HG03103 (cell line): ENCODE data around the gene ELP4.
"Not testable (repeated sequence)": the region's sequence is repeated elsewhere in the genome, so short reads cannot be mapped to it uniquely, and the experiment has no call there.

Experiments
- ATAC-seq: cut with Tn5 transposase; IDR thresholded peaks from one replicate; pipeline ENCODE4 v1.9.1; 2021; ENCODE audit warnings: low read depth; ENCODE audit not compliant: unreplicated experiment

Gene ELP4

DNA sequence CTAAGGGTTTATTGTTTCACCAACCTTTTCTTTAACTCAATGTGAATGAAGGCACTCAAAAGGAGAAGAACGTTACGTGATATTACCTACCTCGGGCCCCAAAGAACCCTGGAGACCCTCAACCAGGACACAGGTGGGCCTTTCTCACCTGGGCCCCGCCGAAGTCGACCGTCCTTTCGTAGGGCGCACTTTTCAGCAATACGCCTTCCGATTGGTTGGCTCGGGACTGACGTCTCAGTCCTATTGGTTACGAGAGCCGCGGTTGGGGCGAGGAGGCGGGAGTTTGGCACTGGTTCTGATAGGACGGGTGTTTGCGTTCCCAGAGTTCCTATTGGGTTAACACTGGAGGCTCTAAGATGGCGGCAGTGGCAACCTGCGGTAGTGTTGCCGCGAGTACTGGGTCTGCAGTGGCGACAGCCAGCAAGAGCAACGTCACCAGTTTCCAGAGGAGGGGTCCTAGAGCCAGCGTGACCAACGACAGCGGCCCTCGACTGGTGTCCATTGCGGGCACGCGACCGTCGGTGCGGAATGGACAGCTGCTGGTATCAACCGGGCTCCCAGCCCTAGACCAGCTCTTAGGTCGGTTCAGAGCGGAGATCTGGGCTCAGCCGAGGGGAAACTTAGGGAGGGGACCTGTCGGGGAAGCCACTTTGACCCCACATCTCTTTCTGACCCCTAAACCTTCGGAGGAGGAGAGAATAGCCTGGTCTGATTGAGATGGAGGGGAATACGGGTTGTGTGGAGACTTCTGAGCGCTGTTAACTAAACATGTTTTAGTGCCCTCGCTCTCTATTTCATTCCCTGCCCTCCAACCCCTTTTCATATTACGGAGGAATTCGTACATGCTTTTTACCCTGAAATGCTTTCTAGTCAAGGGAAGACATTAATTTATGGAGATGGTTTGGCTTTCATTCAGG lies at the start of gene ELP4, which contains the start of gene IMMP1L:
TSS of gene ELP4 (plus strand) at position 339 of the 917 bp plus-strand sequence. CDS start at position 357, 18 bp downstream.
TSS of gene IMMP1L (minus strand) at position 194 of the 917 bp plus-strand sequence. CDS start 46,346 bp downstream, outside the sequence.
- ATAC-seq, result peak; percentile 100

- ATAC-seq, result no peak
Observed at GRCh38 chr11:31464436-31464835, 45.1 kb upstream of the ELP4 start.

GRCh38 chr11:31474083-31474482 lies 35.5 kb upstream of the ELP4 start:
- ATAC-seq, result no peak

DNA sequence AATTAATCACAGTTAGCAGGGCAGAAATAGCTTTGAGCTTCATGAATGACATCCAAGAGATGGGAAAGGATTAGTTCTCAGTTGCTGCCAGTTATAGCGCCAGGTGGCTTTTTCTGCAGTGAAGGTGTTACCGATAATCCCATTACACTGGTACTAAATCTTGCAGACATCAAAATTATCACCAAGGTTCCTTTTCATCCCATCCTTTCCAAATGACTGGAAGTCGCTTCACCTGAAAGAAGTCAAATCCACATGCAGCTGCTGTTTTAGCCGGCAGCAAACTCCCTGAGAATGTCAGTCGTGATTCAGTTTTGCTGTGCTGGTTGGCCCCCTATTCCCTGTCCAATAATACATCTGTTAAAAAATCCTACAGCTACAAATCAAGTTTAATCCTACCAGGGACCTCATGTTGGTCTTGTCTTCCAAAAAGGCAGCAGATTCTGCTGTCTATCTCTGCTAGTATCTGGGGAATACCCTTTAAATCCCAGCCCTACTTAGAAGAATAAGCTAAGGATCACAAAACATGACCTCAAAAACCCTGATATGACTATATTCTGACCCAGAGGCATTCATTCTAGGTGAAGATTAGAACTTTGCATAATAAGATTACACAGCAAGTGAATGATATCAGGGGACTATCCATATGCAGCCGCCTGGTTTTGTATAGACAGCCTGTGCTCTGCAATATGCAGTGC lies 31.9 kb upstream of the ELP4 start:
- ATAC-seq, result no peak

- no peak for ATAC-seq
Observed at GRCh38 chr11:31478223-31478590, 31.4 kb upstream of the ELP4 start.

- ATAC-seq, result no peak
Observed at GRCh38 chr11:31479066-31479465, 30.5 kb upstream of the ELP4 start.

GRCh38 chr11:31480930-31481329 lies 28.6 kb upstream of the ELP4 start:
- no peak for ATAC-seq

GRCh38 chr11:31484497-31484896 lies 25.1 kb upstream of the ELP4 start:
- no peak for ATAC-seq

- no peak for ATAC-seq
Observed at GRCh38 chr11:31487848-31488247, 21.7 kb upstream of the ELP4 start.

DNA sequence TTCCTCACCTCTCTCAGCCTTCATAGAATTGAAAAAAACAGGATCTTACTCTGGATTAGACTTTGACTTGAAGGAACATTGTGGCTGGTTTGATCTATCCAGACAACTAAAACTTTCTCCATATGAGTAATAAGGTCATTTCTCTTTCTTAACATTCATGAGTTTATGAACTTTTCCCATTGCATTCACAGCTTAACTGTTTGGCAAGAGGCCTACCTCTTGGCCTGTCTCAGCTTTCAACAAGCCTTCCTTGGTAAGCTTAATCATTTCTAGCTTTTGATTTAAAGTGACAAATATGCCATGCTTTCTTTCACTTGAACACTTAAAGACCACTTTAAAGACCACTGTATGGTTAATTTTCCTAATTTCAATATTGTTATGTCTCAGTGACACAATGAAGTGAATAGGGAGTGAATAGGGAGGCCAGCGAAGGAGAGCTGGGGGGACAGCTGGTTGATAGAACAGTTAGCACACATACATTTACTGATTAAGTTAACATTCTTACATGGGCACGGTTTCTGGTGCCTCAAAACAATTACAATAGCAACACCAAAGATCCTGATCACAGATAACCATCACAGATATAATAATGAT lies 17.1 kb upstream of the ELP4 start:
- no peak for ATAC-seq

- no peak for ATAC-seq
Observed at GRCh38 chr11:31493235-31493634, 16.3 kb upstream of the ELP4 start.

- ATAC-seq, result not testable (repeated sequence)
Observed at GRCh38 chr11:31493762-31494161, 15.8 kb upstream of the ELP4 start.

DNA sequence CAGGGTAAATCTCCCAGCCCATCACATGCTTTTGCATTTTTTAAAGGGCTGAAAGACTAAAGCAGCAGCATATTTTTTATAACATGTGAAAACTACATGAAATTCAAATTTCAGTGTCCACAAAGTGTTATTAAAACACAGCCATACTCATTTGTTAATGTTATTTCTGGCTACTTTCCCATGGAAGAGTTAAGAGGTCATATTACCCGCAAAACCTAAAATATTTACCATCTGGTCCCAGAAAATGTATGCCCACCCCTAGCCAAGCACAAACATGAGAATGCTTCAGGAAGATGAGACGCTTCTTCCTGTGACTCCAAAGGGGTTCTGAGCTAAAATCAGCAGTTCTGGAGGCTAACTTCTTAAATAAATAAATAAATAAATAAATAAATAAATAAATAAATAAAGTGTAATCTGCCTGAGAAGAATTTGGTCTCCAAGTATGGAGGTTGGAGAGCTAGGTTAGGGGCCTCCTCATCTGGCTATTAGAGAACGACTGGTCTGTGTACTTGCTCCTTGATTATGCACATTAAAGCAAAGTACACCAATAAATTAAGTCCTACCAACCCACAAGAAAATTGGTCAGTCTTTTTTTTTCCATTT lies 9.9 kb upstream of the ELP4 start:
- ATAC-seq, result no peak

DNA sequence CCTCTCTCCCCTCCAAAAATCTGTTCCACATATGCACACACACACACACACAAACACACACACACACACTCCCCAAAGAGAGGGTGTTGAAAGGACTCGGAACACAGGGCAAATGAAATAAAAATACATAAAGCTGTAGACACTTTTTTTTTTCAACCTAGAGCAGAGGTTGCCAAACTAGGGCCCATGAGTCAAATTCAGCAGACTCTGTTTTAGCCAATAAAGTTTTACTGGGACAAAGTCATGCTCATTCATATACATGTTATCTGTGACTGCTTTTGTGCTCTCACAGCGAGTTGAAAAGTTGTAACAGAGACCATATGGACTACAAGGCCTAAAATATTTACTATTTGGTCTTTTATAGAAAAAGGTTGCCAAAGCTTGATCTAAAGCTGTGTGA lies 9.0 kb upstream of the ELP4 start:
- ATAC-seq, result no peak

GRCh38 chr11:31509051-31509428 lies 527 bp upstream of the ELP4 start:
- ATAC-seq, result no peak

GRCh38 chr11:31512117-31512516 lies 2.5 kb downstream of the ELP4 start:
- ATAC-seq, result no peak

- ATAC-seq, result no peak
Observed at GRCh38 chr11:31521497-31522150, 12.1 kb downstream of the ELP4 start.

GRCh38 chr11:31529189-31529588 lies 19.6 kb downstream of the ELP4 start:
- ATAC-seq, result no peak

DNA sequence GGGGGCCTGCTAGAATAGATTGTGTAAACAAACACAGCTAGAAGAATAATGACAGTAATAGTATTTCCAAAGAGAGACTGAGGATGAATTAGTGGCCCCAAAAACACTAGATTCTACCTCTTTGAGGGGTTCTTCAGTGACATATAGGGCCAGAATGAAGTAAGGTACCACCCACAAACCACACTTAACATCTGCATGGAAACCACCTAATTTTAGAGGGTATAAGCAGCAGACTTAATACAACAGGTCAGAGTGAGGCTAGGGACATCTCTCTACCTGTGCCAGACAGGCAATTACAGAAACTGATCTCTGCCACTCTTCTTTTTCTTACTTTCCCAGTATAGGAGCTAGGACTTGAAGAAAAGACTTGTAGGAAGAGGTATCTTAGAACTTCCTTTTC lies 20.1 kb downstream of the ELP4 start:
- no peak for ATAC-seq

GRCh38 chr11:31531293-31531692 lies 21.7 kb downstream of the ELP4 start:
- no peak for ATAC-seq
